Vagina (tissue), 2 donors: ENCODE data around the gene DBP.

Experiments used
- CTCF ChIP-seq, 3 experiments: fragments of 450-650 bp in 2 of 3; fragments of 200-600 bp in 1 of 3; sonication (generic) in 1 of 3; IDR thresholded peaks; one replicate each; pipeline ENCODE4 v1.5.1; 2017 to 2019; ENCODE audit warnings: antibody characterized with exemption in 3 of 3, mild to moderate bottlenecking in 2 of 3, moderate library complexity in 2 of 3
- POLR2A ChIP-seq, 2 donors: fragments of 450-650 bp; IDR thresholded peaks; one replicate each; pipeline ENCODE4 v1.6.1; 2017; ENCODE audit warnings: antibody characterized with exemption in 2 of 2, mild to moderate bottlenecking in 2 of 2, moderate library complexity in 2 of 2
- POLR2AphosphoS5 ChIP-seq, 2 donors: sonication (generic); formaldehyde crosslinking; IDR thresholded peaks; one replicate each; pipeline ENCODE4 v1.9.0; 2017; ENCODE audit warnings: antibody characterized with exemption in 2 of 2, mild to moderate bottlenecking in 2 of 2, low read depth in 1 of 2; ENCODE audit not compliant: insufficient read depth in 1 of 2

GRCh38 chr19:48608798-48609263 lies 28.3 kb downstream of the DBP start:
- TF ChIP-seq CTCF (IDR thresholded peaks at IDR 0.05) (no peak), POLR2AphosphoS5 (IDR thresholded peaks at IDR 0.05; ENCODE audit: insufficient read depth in 1 of 2, low read depth in 1 of 2) (no peak), POLR2A (IDR thresholded peaks at IDR 0.05) (no peak)
